HL-60 (cell line): ENCODE measurements around the gene AFG3L2.

ENCODE experiments used
- DNase-seq, 2 experiments: peaks; one replicate each; pipeline ENCODE4 v3.0.0-alpha.2; 2010 to 2020; ENCODE audit warnings: low read depth in 1 of 2, low spot score in 1 of 2
- H3K27ac ChIP-seq: fragments of 250-450 bp; sonication (Bioruptor Pico); replicated peaks from 2 replicates; pipeline ENCODE4 v1.5.1; 2020; ENCODE audit warnings: mild to moderate bottlenecking, moderate library complexity
- H3K27me3 ChIP-seq: fragments of 250-450 bp; sonication (Bioruptor Pico); 2 replicates; pipeline ENCODE4 v1.5.1; 2021; ENCODE audit warnings: mild to moderate bottlenecking, moderate library complexity; ENCODE audit not compliant: insufficient read depth, poor library complexity, severe bottlenecking
- H3K4me3 ChIP-seq: replicated peaks from 2 replicates; pipeline ENCODE4 v1.5.1; 2011; ENCODE audit warnings: mild to moderate bottlenecking, control low read depth, low read length; ENCODE audit not compliant: insufficient read depth
- CTCF ChIP-seq: IDR thresholded peaks from one replicate; pipeline ENCODE4 v1.5.1; 2011; ENCODE audit warnings: low read length, control low read depth, inconsistent platforms; ENCODE audit not compliant: insufficient read depth
- GABPA ChIP-seq: IDR thresholded peaks from 2 replicates; pipeline ENCODE4 v1.6.1; 2012; ENCODE audit warnings: low read depth
- POLR2AphosphoS5 ChIP-seq: IDR thresholded peaks from 2 replicates; pipeline ENCODE4 v1.6.1; 2012; ENCODE audit warnings: low read depth
- REST ChIP-seq: IDR thresholded peaks from 2 replicates; pipeline ENCODE4 v1.6.1; 2012; ENCODE audit warnings: low read depth; ENCODE audit not compliant: insufficient replicate concordance
- SPI1 ChIP-seq: IDR thresholded peaks from 2 replicates; pipeline ENCODE4 v1.6.1; 2012; ENCODE audit warnings: low read depth, mild to moderate bottlenecking, borderline replicate concordance
- long read RNA-seq: library from polyadenylated mRNA; unstranded; transcript quantifications from one replicate; pipeline ENCODE4 v2.0.0, GENCODE V29; 2020

AFG3L2 gene
- long read RNA-seq, transcript AFG3L2-201 (17 exons, 3,247 nt) = major isoform, 1,239 of 1,472 reads
- long read RNA-seq, partial matches to known transcripts = 58 of 1,472 reads
- long read RNA-seq, other reads (novel, unspliced or antisense) = 175 of 1,472 reads

GRCh38 chr18:12376754-12377555 lies at the start of gene AFG3L2:
Gene AFG3L2 (minus strand): TSS chr18:12377227. CDS start chr18:12377082, 145 bp downstream.
- Histone ChIP-seq H3K27ac (peak within 1 kb of the TSS; percentile 86), H3K27me3 (no peaks in the 10 kb centered on the region), H3K4me3 (peak within 1 kb of the TSS; percentile 59)
- DNase-seq = peak; percentile 99 to 100
- no peak for TF ChIP-seq GABPA
- peak; percentile 77 for TF ChIP-seq POLR2AphosphoS5
- TF ChIP-seq CTCF = no peak
- TF ChIP-seq REST = peak; percentile 40
- 0 out of 2 replicates have a peak, but pooled peaks have one; percentile 0 for TF ChIP-seq SPI1

GRCh38 chr18:12424252-12424651 lies 47.2 kb upstream of the AFG3L2 start:
- Histone ChIP-seq H3K4me3 (no peak overlapping the region), H3K27ac (no peak overlapping the region), H3K27me3 (peaks cover 28% of the 10 kb centered on the region)
- no peak for TF ChIP-seq SPI1
- TF ChIP-seq GABPA = no peak
- TF ChIP-seq REST = no peak
- no peak for TF ChIP-seq CTCF
- TF ChIP-seq POLR2AphosphoS5 = no peak
- no peak for DNase-seq

GRCh38 chr18:12423820-12424219 lies 46.8 kb upstream of the AFG3L2 start:
- TF ChIP-seq POLR2AphosphoS5 = no peak
- TF ChIP-seq REST = no peak
- TF ChIP-seq GABPA = no peak
- TF ChIP-seq SPI1 = no peak
- no peak for TF ChIP-seq CTCF
- no peak overlapping the region for H3K27ac ChIP-seq
- H3K27me3 ChIP-seq = peaks cover 31% of the 10 kb centered on the region
- no peak for DNase-seq
- no peak overlapping the region for H3K4me3 ChIP-seq
